ENCODE results near the gene ANXA8. TPM values are rescaled to one million over a fixed set of nuclear protein-coding genes. Genes with fewer than 3 reads are reported as not detected.
A peak's percentile ranks its signal among the peaks of the same experiment; 100 is the strongest.

The ANXA8 gene
- total RNA-seq, 1 experiment from 2014 or later, result 0.22 TPM

DNA sequence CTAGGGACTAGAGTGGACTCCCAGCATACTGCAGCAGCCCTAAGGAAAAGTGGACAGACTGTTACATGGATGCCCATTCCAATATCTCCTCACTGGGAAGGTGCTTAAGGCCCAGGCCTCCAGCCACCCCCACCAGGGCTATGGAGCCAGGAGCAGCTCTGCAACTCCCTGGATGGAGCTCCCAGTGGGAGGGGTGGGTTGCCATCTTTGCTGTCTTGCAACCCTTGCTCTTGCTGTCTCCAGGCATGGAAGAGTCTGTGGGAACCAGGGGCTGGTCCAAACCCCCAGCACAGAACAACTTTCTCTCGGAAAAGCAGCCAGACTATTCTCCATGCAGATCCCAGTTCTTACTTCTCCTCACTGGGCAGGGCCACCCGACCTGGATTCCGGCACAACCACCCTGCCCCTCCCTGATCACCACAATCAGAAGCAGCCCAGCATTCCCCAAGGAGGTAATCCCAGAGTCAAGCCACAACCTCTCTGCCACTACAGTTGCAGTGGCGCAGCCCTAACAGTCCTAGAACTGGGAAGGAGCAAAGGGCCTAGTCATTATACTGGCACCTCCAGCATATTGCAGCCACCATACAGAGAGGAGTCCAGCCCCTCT is 58.0 kb downstream of the ANXA8 start:
- Histone ChIP-seq H3K79me1 (ENCODE audit: insufficient read depth, low read depth, low read length, poor library complexity, severe bottlenecking) (no peaks in the 10 kb centered on the region), H3T11ph (ENCODE audit: low read length) (no peak overlapping the region), H2AK5ac (ENCODE audit: insufficient read length, low read length) (no peak overlapping the region), H3K4ac (ENCODE audit: low read depth, low read length) (no peak overlapping the region), H4K91ac (ENCODE audit: insufficient read length, low read depth, low read length) (no peak overlapping the region), H3K4me2 (ENCODE audit: insufficient read depth, insufficient read length, low read length) (no peak overlapping the region), H4K5ac (ENCODE audit: insufficient read length, low read depth, low read length) (no peak overlapping the region), H4K20me1 (ENCODE audit: control insufficient read depth, insufficient read depth, insufficient read length) (no peaks in the 10 kb centered on the region), H2BK15ac (ENCODE audit: low read depth, low read length) (no peak overlapping the region), H2BK5ac (ENCODE audit: insufficient read length, low read length) (no peak overlapping the region), H2BK12ac (ENCODE audit: insufficient read length, low read depth, low read length) (no peak overlapping the region), H4K8ac (replicated peaks; ENCODE audit: insufficient read length, low read depth, low read length) (no peak overlapping the region), H3K14ac (ENCODE audit: insufficient read depth, low read length) (no peak overlapping the region), H3K9ac (ENCODE audit: extremely low read depth, insufficient read length, low read length) (no peak overlapping the region), H3K9me3 (ENCODE audit: control insufficient read depth, low read depth, low read length) (no peaks in the 10 kb centered on the region), H3K23ac (ENCODE audit: insufficient read length, low read depth, low read length) (no peak overlapping the region), H3K27ac (ENCODE audit: insufficient read length, low read depth, low read length) (no peak overlapping the region), H3K27me3 (ENCODE audit: insufficient read depth, low read length) (no peaks in the 10 kb centered on the region), H3K79me2 (ENCODE audit: insufficient read depth, low read length) (no peaks in the 10 kb centered on the region), H2BK20ac (ENCODE audit: low read depth, low read length, poor library complexity, severe bottlenecking) (no peak overlapping the region), H3K18ac (ENCODE audit: insufficient read length, low read depth, low read length) (no peak overlapping the region), H3K56ac (ENCODE audit: insufficient read length, low read depth, low read length) (no peak overlapping the region), H3K23me2 (ENCODE audit: insufficient read length, low read depth, low read length, poor library complexity, severe bottlenecking) (no peaks in the 10 kb centered on the region), H2BK120ac (ENCODE audit: low read depth, low read length, poor library complexity, severe bottlenecking) (no peak overlapping the region), H3K4me1 (ENCODE audit: insufficient read depth, low read length) (no peaks in the 10 kb centered on the region; the same call in 1 of the 2 replicates), H2AFZ (ENCODE audit: low read length) (no peak overlapping the region)
- peaks cover 5% of the 10 kb centered on the region; the same call in 1 of the 2 replicates for H3K27me3 Mint-ChIP-seq (ENCODE audit: low read depth)
- no peak overlapping the region for H3K4me3 Mint-ChIP-seq
- no peak overlapping the region for H3K27ac Mint-ChIP-seq
- peaks cover 9 to 13% of the 10 kb centered on the region in 2 experiments for H3K4me1 Mint-ChIP-seq
- TF ChIP-seq, protein P1, sequence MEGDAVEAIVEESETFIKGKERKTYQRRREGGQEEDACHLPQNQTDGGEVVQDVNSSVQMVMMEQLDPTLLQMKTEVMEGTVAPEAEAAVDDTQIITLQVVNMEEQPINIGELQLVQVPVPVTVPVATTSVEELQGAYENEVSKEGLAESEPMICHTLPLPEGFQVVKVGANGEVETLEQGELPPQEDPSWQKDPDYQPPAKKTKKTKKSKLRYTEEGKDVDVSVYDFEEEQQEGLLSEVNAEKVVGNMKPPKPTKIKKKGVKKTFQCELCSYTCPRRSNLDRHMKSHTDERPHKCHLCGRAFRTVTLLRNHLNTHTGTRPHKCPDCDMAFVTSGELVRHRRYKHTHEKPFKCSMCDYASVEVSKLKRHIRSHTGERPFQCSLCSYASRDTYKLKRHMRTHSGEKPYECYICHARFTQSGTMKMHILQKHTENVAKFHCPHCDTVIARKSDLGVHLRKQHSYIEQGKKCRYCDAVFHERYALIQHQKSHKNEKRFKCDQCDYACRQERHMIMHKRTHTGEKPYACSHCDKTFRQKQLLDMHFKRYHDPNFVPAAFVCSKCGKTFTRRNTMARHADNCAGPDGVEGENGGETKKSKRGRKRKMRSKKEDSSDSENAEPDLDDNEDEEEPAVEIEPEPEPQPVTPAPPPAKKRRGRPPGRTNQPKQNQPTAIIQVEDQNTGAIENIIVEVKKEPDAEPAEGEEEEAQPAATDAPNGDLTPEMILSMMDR (conservative IDR thresholded peaks at IDR 0.05), result no peak
- no peaks in the 10 kb centered on the region for H3K36me3 Mint-ChIP-seq (ENCODE audit: insufficient read depth in 1 of 3, low read depth in 3 of 3)
- peak; percentile 12 for DNase-seq
- no CpG with 5 or more reads among the region's 4 CpGs for WGBS (ENCODE audit: extremely low coverage, insufficient read length, low lambda C conversion rate)
- no peaks in the 10 kb centered on the region; a peak in 2 of 5 replicates for H3K9me3 Mint-ChIP-seq
